Testis (tissue), 2 donors: ENCODE data around the gene AVP.
"Not testable (repeated sequence)": the region's sequence is repeated elsewhere in the genome, so short reads cannot be mapped to it uniquely, and the experiment has no call there.

ENCODE experiments used
- CTCF ChIP-seq, 3 experiments: fragments of 450-650 bp in 2 of 3; fragments of 200-600 bp in 1 of 3; sonication (generic) in 1 of 3; IDR thresholded peaks; one replicate each; pipeline ENCODE4 v1.5.1; 2016 to 2019; ENCODE audit warnings: antibody characterized with exemption in 3 of 3, mild to moderate bottlenecking in 2 of 3, moderate library complexity in 1 of 3
- POLR2A ChIP-seq: fragments of 450-650 bp; IDR thresholded peaks from one replicate; pipeline ENCODE4 v1.6.1; 2017; ENCODE audit warnings: antibody characterized with exemption, mild to moderate bottlenecking, moderate library complexity

- TF ChIP-seq CTCF (IDR thresholded peaks at IDR 0.05); POLR2A: not testable (repeated sequence)
These were observed 41.4 kb upstream of the AVP start for GRCh38 chr20:3125776-3126526.
